Stomach (tissue), 9 donors: Measurements from ENCODE around the gene CCDC85A. TPM values are rescaled to one million over a fixed set of nuclear protein-coding genes. Genes with fewer than 3 reads are reported as not detected.

Source experiments
- DNase-seq, 2 donors: peaks; one replicate each; pipeline versions ENCODE4 v3.0.0 to v3.0.0-alpha.2; 2013 to 2019
- H3K27ac ChIP-seq, 5 donors: fragments of 200-600 bp in 4 of 5; sonication (generic) in 4 of 5; one replicate each; pipeline ENCODE4 v1.5.1; 2013 to 2019; ENCODE audit warnings: mild to moderate bottlenecking in 1 of 5, moderate library complexity in 1 of 5
- H3K27me3 ChIP-seq, 3 donors: fragments of 200-600 bp; sonication (generic); one replicate each; pipeline ENCODE4 v1.5.1; 2017 to 2019; ENCODE audit warnings: mixed run types in 1 of 3
- H3K36me3 ChIP-seq, 4 donors: fragments of 200-600 bp; sonication (generic); 1 replicate in 3 of 4; 2 replicates in 1 of 4; pipeline ENCODE4 v1.5.1; 2016 to 2019
- H3K4me1 ChIP-seq, 4 donors: fragments of 200-600 bp; sonication (generic); one replicate each; pipeline ENCODE4 v1.5.1; 2016 to 2019
- H3K4me3 ChIP-seq, 4 donors: fragments of 200-600 bp; sonication (generic) in 3 of 4; one replicate each; pipeline ENCODE4 v1.5.1; 2016 to 2019; ENCODE audit warnings: mild to moderate bottlenecking in 1 of 4
- H3K9me3 ChIP-seq, 4 donors: fragments of 200-600 bp; sonication (generic); one replicate each; pipeline ENCODE4 v1.5.1; 2016 to 2019
- EP300 ChIP-seq: sonication (generic); formaldehyde crosslinking; IDR thresholded peaks from one replicate; pipeline ENCODE4 v1.6.1; 2017; ENCODE audit warnings: antibody characterized with exemption
- POLR2A ChIP-seq, 4 donors: fragments of 450-650 bp; IDR thresholded peaks; one replicate each; pipeline ENCODE4 v1.6.1; 2016; ENCODE audit warnings: antibody characterized with exemption in 4 of 4, control low read depth in 2 of 4, mild to moderate bottlenecking in 1 of 4, moderate library complexity in 1 of 4
- POLR2AphosphoS5 ChIP-seq, 3 donors: sonication (generic); formaldehyde crosslinking; IDR thresholded peaks; one replicate each; pipeline ENCODE4 v1.6.1; 2016; ENCODE audit warnings: antibody characterized with exemption in 3 of 3
- WGBS, 5 donors: extraction: QIAGEN DNeasy Blood & Tissue Kit in 3 of 5; methylation state at CpG; one replicate each; pipeline versions ENCODE4 v1.1.5 to v1.1.7; 2013 to 2018; 5-methylcytosine and 5-hydroxymethylcytosine counted together
- intact Hi-C: fragments of 100-400 bp; cut with DNase I; formaldehyde crosslinking; loops from one replicate; pipeline ENCODE4 v1.15.1; 2023; ENCODE audit warnings: low total_unique reads
- polyA plus RNA-seq, 3 donors: library from polyadenylated mRNA; stranded (reverse); fragments of 200-250 nt; gene quantifications; one replicate each; pipeline ENCODE4 v1.2.3, GENCODE V29; 2013
- total RNA-seq, 5 donors: library from RNA; depleted of rRNA; stranded (reverse); fragments of >200 nt; gene quantifications; one replicate each; pipeline versions ENCODE4 v1.1.0 to v1.2.3, GENCODE V29; 2014 to 2016
- TF ChIP-seq, protein P1 (sequence below), 7 experiments: fragments of 450-650 bp in 4 of 7; fragments of 200-600 bp in 3 of 7; sonication (generic) in 3 of 7; IDR thresholded peaks; one replicate each; pipeline ENCODE4 v1.5.1; 2016 to 2019; ENCODE audit warnings: antibody characterized with exemption in 7 of 7, control low read depth in 2 of 7, mild to moderate bottlenecking in 1 of 7
- donor health status: healthy with polysubstance abuse.
- donor health status: Bipolar disorder and iron deficiency.
- donor health status: healthy.

CCDC85A gene
- total and polyA plus RNA-seq, 8 donors = 0.10 to 6.4 (median 3.2) TPM; not detected in 1

DNA sequence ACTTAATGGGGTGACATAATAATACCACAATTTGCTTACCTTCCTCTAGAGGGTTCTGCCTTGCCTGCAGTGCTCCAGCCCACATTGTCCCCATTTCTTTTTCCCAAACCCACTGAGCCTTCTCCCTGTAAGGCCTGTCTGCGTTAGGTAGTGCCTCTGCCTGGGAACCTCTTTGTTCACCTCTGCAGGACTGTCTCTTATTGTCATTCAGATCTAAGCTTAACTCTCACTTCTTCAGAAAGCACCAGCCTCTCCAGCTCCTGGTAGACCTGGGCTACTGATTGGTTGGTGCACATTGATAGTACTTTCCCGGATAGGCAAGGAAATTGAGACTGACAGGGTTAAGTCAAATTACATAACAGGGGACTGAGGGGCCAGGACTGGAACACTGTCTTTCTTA is 49.1 kb downstream of the CCDC85A start:
- Histone ChIP-seq H3K27ac (no peak overlapping the region), H3K4me1 (no peaks in the 10 kb centered on the region), H3K9me3 (no peaks in the 10 kb centered on the region), H3K27me3 (no peaks in the 10 kb centered on the region), H3K4me3 (no peak overlapping the region), H3K36me3 (no peaks in the 10 kb centered on the region)
- intact Hi-C loops = no loop called here
- TF ChIP-seq POLR2A (IDR thresholded peaks at IDR 0.05) (no peak), POLR2AphosphoS5 (IDR thresholded peaks at IDR 0.05) (no peak), EP300 (no peak)
- TF ChIP-seq, protein P1, sequence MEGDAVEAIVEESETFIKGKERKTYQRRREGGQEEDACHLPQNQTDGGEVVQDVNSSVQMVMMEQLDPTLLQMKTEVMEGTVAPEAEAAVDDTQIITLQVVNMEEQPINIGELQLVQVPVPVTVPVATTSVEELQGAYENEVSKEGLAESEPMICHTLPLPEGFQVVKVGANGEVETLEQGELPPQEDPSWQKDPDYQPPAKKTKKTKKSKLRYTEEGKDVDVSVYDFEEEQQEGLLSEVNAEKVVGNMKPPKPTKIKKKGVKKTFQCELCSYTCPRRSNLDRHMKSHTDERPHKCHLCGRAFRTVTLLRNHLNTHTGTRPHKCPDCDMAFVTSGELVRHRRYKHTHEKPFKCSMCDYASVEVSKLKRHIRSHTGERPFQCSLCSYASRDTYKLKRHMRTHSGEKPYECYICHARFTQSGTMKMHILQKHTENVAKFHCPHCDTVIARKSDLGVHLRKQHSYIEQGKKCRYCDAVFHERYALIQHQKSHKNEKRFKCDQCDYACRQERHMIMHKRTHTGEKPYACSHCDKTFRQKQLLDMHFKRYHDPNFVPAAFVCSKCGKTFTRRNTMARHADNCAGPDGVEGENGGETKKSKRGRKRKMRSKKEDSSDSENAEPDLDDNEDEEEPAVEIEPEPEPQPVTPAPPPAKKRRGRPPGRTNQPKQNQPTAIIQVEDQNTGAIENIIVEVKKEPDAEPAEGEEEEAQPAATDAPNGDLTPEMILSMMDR (IDR thresholded peaks at IDR 0.05) = no peak
- no peak for DNase-seq
- 83 to 92% (median 84%) methylated on average over 2 of the region's 2 CpGs for WGBS, 5 donors

DNA sequence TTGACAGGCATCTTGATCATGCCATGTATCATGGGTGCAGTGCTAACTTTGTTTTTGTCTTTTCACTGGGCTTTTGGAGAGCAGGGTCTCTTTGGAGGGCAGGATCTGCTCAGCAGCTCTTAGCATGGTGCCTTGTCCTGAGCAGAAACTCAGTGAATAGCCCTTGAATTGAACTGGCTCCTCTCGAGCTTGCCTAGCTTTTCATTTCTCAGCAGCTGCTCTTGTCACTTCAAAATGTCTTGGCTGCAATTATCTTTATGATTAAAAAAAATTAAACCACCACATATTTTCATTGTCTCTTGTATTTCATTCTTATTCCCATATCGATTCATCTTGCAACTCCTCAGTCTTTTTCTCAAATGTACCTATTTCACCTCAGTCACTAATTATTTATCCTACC is 50.5 kb downstream of the CCDC85A start:
- 70 to 79% (median 75%) methylated on average over 2 of the region's 2 CpGs for WGBS, 5 donors
- H3K9me3 ChIP-seq = no peaks in the 10 kb centered on the region
- intact Hi-C loops = no loop called here
- H3K4me3 ChIP-seq = no peak overlapping the region
- no peaks in the 10 kb centered on the region for H3K27me3 ChIP-seq
- TF ChIP-seq POLR2AphosphoS5 (IDR thresholded peaks at IDR 0.05) = no peak
- TF ChIP-seq POLR2A (IDR thresholded peaks at IDR 0.05) = no peak
- no peak for TF ChIP-seq EP300
- TF ChIP-seq, protein P1 (IDR thresholded peaks at IDR 0.05) = no peak
- H3K4me1 ChIP-seq = no peaks in the 10 kb centered on the region
- no peaks in the 10 kb centered on the region for H3K36me3 ChIP-seq
- H3K27ac ChIP-seq = no peak overlapping the region
- no peak for DNase-seq

DNA sequence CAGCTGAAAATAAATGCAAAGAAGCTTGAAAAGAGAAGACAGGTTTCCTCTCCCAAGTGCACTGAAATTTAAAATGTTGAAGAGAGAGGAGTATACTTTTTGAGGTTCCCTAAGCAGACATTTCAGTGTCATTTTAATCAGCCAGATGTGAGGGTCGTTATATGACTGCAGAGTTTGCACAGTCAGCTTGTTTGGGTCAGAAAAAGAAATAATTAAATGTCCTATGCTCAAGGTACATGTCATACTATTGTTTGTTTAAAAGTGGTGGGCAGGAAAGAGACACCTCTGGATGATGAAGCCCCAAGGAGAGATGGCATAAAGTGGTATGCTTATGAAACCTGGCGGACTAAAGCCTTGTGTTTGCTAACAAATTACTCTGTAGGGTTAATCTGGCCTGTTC is 55.2 kb downstream of the CCDC85A start:
- Histone ChIP-seq H3K9me3 (peaks cover 0 to 17% (median 2%) of the 10 kb centered on the region in 4 donors), H3K36me3 (no peaks in the 10 kb centered on the region), H3K4me3 (no peak overlapping the region), H3K27ac (no peak overlapping the region), H3K27me3 (no peaks in the 10 kb centered on the region), H3K4me1 (no peaks in the 10 kb centered on the region)
- 50 to 68% (median 63%) methylated on average over 2 of the region's 2 CpGs for WGBS, 5 donors
- intact Hi-C loops = no loop called here
- no peak for DNase-seq
- TF ChIP-seq EP300 (no peak), POLR2AphosphoS5 (IDR thresholded peaks at IDR 0.05) (no peak), POLR2A (IDR thresholded peaks at IDR 0.05) (no peak)
- TF ChIP-seq, protein P1 (IDR thresholded peaks at IDR 0.05) = no peak

DNA sequence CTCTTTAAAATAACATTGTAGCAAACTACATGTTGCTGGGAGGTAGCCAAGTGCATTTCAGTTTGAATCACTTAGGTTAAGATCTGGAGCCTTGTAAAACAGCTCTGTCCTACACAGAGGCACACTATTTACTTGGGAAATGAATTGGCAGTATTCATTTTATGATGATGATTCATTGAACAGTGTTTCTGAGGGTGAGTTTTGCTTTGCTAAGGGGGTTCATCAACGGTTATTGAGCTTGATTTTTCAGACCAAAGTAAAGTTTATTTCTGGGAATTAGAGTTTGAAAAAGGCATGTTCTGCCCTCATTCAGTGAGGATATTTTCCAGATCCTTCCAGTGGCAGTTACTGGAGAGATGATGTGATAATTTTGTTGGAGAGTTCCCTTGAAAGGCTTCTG is 55.6 kb downstream of the CCDC85A start:
- no peaks in the 10 kb centered on the region for H3K4me1 ChIP-seq
- TF ChIP-seq EP300 (no peak), POLR2AphosphoS5 (IDR thresholded peaks at IDR 0.05) (no peak), POLR2A (IDR thresholded peaks at IDR 0.05) (no peak)
- TF ChIP-seq, protein P1 (IDR thresholded peaks at IDR 0.05) = no peak
- no peaks in the 10 kb centered on the region for H3K27me3 ChIP-seq
- H3K27ac ChIP-seq = no peak overlapping the region
- peaks cover 0 to 21% (median 2%) of the 10 kb centered on the region in 4 donors for H3K9me3 ChIP-seq
- intact Hi-C loops = no loop called here
- H3K36me3 ChIP-seq = no peaks in the 10 kb centered on the region
- WGBS, 5 donors = 47 to 65% (median 60%) methylated on average over 1 of the region's 1 CpG
- H3K4me3 ChIP-seq = no peak overlapping the region
- peak in 1 of 2 donors; percentile 41 for DNase-seq
